GM12874 (cell line): ENCODE measurements around the gene H19.

Experiments used
- CTCF ChIP-seq: IDR thresholded peaks from 2 replicates; pipeline ENCODE4 v1.5.1; 2011; ENCODE audit warnings: low read depth, mild to moderate bottlenecking, control low read depth, low read length, moderate library complexity; ENCODE audit not compliant: insufficient read depth

H19 gene

GRCh38 chr11:1948389-1948788, 49.3 kb downstream of the H19 start:
- TF ChIP-seq CTCF: no peak

- no peak for TF ChIP-seq CTCF
Observed at GRCh38 chr11:1947592-1948237, 49.9 kb downstream of the H19 start.

GRCh38 chr11:1946812-1947484, 50.7 kb downstream of the H19 start, which contains the start of gene MRPL23:
Gene MRPL23, plus strand, starts transcription at chr11:1947332. Its CDS starts 31 bp downstream, at chr11:1947363.
- no peak for TF ChIP-seq CTCF
